GM18499 (cell line): ENCODE data around the gene MYO1B.

Experiments used
- ATAC-seq: cut with Tn5 transposase; IDR thresholded peaks from one replicate; pipeline ENCODE4 v1.9.1; 2021; ENCODE audit warnings: moderate number of reproducible peaks; ENCODE audit not compliant: insufficient read depth, unreplicated experiment

MYO1B gene

GRCh38 chr2:191245046-191245868, at the start of gene MYO1B:
Gene MYO1B (plus strand): TSS chr2:191245404. CDS start chr2:191276896, 31,492 bp downstream.
- no peak for ATAC-seq

DNA sequence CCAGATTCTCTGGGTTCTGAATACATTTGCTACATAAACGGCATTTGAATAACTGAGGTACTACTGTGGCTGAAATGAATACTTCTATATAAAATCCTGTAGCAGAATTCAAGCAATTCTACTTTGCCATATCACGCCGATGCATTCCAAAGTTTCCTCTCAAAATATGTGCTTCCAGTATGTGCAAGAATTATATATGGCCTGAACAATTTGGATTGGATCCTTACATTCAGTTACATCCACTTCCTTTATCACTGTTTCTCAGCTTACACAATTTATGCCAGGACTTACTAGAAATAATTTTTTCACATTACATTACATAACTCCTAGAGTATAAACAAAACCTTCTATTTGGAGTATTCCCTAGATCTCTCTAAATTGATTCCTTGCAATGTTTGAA, 48.1 kb upstream of the MYO1B start:
- no peak for ATAC-seq

- ATAC-seq = no peak
These were observed 46.9 kb upstream of the MYO1B start for GRCh38 chr2:191198271-191198670.

GRCh38 chr2:191199929-191200512, 45.2 kb upstream of the MYO1B start:
- ATAC-seq = no peak

DNA sequence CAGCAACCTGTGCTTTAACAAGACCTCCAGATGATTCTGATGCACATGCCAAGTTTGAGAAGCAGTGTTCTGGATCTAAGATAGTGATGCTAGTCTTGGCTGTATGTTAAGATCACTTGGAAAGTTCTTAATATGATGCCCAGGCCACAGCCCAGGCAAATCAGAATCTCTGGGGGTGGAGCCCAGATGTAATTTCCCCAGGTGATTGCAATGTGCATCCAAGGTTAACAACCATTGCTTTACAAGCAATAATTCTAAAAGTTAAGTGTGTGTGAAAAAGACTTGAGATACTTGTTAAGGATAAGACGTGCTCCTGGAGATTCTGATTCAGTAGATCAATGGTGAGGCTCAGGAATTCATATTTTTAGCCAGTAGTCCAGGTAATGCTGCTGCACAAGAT, 44.3 kb upstream of the MYO1B start:
- no peak for ATAC-seq

DNA sequence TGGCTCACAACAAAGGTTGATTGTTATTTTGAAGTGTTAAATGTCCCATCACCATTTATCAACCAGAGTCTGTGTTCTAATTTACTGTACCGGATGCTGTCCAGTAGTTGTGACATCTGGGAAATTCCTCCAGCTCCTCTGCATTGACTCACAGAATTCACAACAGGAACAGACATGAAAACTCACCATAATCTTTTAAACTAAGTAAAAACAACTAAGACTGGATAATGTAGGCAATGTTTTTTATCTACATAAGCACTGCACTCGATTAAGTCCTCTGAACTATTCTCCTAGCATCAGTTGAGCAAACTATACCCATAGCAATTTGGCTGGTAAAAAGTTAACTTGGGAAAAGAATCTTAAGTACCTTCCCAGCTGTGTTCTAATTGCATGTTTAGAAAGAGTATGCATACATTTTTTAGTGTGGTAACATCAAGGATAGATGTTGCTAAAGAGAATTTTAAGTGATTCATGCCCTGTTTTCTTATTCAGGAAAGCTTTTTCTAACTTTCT, 42.9 kb upstream of the MYO1B start:
- ATAC-seq = no peak

- no peak for ATAC-seq
These were observed 42.3 kb upstream of the MYO1B start for GRCh38 chr2:191202881-191203397.

DNA sequence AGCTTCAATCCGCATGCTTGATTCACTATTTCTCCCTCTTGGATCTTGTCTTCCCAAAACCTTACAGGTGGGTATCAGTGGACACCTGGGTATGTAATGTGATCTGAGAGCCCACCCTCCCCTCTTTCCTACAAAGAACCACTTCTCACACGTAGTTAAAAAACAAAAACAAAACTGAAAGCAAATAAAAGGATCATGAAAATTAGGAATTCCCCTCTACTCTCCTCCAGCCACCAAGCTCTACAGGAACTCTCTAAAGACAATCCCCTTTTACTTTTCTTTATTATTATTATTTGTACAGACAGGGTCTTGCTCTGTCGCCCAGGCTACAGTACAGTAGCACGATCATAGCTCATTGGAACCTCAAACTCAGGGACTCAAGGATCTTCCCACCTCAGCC, 40.8 kb upstream of the MYO1B start:
- ATAC-seq = peak; percentile 53

DNA sequence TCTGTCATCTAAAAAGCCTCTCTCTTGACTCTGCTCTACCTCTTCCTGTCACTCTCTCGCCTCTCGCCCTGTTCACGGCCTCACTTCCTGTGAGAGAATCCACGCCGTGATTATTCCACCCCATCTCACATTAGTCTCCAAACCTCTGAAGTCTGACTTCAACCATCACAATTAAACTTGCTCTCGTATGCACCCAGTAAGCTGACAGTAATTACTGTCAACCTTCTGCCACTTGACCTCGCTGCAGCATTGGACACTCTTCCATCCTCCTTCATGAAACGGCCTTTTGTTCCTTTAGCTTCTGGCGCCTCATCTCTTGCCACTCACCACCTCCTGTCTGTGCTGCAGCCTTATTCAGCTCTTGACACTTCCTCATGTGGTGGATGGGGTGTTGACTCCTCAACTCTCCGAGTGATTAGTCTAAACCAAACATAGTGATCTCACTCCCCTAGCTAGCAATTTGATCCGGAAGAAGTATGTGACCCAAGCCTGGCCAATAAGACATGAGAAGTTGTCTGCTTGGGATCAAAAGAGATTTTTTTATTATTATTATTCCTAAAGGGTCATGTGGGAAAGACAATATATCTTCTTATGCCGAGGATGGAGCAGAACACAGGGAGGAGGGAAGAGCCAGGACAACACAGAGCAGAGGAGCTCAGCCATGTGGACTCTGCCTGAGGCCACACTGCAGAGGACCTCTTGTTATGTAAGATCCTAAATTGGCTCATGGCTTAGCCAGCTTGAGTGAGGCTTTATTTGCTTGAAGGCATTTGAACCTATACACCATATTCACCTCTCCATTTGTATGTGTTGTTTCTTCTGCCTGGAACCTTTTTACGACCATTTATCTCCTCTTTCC, 38.4 kb upstream of the MYO1B start:
- no peak for ATAC-seq

GRCh38 chr2:191209340-191209739, 35.9 kb upstream of the MYO1B start:
- ATAC-seq = no peak

DNA sequence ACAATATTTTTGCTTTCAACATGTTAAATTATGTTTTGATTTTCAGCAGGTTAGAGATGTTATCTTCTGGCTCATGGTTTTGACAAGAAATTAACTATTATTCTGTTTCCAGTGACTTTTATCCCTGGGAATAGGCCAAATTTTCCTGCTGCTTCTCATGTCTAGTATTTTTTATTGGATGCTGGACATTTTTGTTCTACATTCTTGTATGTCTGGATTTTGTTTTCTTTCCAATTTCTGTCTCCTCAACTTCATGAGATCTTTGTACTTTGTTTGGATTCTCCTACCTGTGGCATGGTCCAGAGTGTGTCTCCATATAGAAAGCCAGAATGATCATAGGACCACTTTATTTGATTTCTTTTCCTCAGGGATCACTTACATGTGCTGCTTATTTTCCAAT, 33.1 kb upstream of the MYO1B start:
- ATAC-seq = no peak

GRCh38 chr2:191213333-191213732, 31.9 kb upstream of the MYO1B start:
- no peak for ATAC-seq

DNA sequence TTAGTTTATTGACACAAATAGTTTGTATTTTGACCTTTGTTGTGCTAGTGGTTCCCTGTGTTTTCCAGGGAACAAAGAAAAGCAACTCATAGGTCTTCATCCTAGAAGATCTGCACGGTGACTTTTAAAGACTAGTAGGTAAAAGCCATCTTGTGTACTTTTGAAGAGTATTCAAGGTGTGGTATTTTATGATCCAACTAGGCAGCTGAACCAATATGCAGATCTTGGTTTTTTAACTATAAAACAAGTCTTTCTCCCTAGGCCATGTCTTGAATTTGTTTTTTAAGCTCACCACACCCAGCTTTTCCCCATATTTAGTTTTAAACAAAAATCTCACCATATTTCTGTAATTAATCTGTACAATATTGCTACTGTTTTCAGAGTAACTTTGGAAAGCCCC, 30.0 kb upstream of the MYO1B start:
- ATAC-seq = no peak

DNA sequence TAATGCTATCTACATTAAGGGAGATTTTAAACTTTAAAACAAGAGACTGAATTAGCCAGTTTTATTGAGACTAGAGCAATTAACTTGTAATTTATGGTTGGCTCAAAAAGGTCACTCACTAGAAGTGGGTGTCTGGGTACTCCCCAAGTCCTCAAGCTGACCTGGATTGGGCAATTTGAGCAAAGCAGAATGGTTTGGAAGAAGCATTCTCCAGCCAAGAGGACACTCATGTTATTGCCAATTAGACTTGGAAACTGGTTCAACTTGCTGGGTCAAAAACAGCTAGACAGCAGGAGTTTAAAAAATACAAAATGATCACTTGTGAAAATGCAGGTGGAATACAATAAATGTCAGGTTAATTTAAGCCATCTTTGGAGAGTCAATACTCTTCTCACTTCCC, 29.5 kb upstream of the MYO1B start:
- ATAC-seq = no peak

DNA sequence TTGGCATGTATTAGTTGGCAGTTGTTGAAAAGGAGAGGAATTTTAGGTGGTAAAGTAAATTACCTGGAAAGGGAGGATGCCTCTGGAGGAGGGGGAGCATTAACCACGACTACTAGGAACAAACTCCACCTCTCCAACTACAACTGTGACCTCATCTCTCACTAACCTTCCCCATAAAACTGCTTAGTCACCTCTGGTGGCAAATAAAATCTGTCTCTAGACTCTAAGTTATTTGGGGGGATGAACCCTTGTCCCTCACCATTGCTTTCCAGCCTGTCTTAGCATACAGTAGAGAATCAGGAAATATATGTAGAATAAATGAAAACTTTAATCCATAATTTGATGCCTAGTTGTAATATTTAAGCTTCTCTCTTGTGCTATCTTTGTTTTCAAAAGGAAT, 27.6 kb upstream of the MYO1B start:
- no peak for ATAC-seq

- ATAC-seq = no peak
These were observed 26.8 kb upstream of the MYO1B start for GRCh38 chr2:191218292-191218898.

GRCh38 chr2:191220671-191221070, 24.5 kb upstream of the MYO1B start:
- ATAC-seq = no peak

DNA sequence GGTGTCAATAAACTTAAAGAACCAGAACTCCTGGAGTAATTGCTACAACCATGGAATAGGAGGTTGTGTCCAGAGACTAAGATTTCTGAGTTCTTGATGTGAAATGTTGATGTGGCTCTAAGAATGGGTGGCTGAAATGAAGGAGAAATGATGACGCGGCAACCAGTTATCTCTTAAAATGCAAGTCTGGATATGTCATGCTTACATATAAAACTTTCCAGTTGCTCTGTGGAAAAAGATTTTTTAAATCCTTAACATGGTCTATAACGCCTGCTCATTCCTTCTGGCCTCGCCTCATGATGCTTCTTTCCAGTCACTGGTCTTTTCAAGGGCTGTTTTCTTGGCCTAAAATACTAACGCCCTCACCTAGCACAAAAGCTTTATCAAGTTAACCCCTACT, 23.5 kb upstream of the MYO1B start:
- ATAC-seq = no peak

DNA sequence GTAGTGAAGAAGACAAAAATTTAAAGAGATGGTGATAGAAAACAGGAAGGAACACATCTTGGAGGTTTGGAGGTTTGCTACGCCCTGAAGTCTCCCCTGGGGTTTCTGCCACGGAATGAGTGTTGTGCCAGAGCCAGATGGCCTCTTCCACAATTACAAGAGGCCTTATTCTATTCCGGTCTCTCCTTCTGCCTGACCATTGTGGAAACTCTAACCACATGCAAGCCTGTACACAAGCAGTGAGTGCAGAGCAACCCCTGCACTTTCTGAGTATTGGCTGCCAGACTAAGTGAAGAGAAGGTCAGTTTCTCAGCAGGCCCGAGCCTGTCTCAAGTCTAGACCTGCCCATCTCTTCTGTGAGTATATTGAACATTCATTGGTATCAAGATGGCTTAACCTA, 22.7 kb upstream of the MYO1B start:
- no peak for ATAC-seq

GRCh38 chr2:191222952-191223351, 22.3 kb upstream of the MYO1B start:
- ATAC-seq = no peak
